A549 (cell line): Measurements from ENCODE around the gene PCBP3. TPM values are rescaled to one million over a fixed set of nuclear protein-coding genes. Genes with fewer than 3 reads are reported as not detected.

Experiments used
- ATAC-seq, 2 experiments: fragments of 200-7000 bp in 1 of 2; fragments of >200 bp in 1 of 2; cut with Nextera tagmentation in 1 of 2; cut with Tn5 transposase in 1 of 2; 3 replicates each; pipeline versions ENCODE4 v1.8.0 to v1.9.1; 2018 to 2020; ENCODE audit warnings: mild to moderate bottlenecking in 1 of 2, moderate library complexity in 1 of 2
- CTCF ChIA-PET: fragments of 300-600 bp; sonication (Branson Sonifier 250); formaldehyde crosslinking; extraction: SDS; loops from one replicate; lab custom pipeline; 2021; ENCODE audit warnings: antibody characterized with exemption, inconsistent platforms; lab: Yijun Ruan, JAX
- POLR2A ChIA-PET: fragments of 350-600 bp; formaldehyde crosslinking; extraction: SDS; loops from one replicate; lab custom pipeline; 2021; ENCODE audit warnings: antibody characterized with exemption, inconsistent platforms; lab: Yijun Ruan, JAX
- DNase-seq, 2 experiments: peaks; one replicate each; pipeline versions ENCODE4 v3.0.0 to v3.0.0-alpha.2; 2011 to 2016; ENCODE audit warnings: low read depth in 1 of 2, low spot score in 1 of 2
- FAIRE-seq: peaks from 2 replicates; lab custom pipeline; 2011; peaks lifted over from hg19 to GRCh38; lab: Jason Lieb, UNC
- H3K27ac ChIP-seq, 2 experiments: fragments of >200 bp; sonication (Bioruptor Twin); formaldehyde crosslinking; 3 replicates each; pipeline ENCODE4 v1.5.1; 2016 to 2017
- H3K4me1 ChIP-seq: fragments of >200 bp; sonication (Bioruptor Twin); formaldehyde crosslinking; 3 replicates; pipeline ENCODE4 v1.6.1; 2016
- H3K4me2 ChIP-seq: fragments of >200 bp; sonication (Bioruptor Twin); formaldehyde crosslinking; 3 replicates; pipeline ENCODE4 v1.6.1; 2016
- H3K4me3 ChIP-seq: fragments of >200 bp; sonication (Bioruptor Twin); formaldehyde crosslinking; 3 replicates; pipeline ENCODE4 v1.5.1; 2016
- H3K9me3 ChIP-seq: fragments of >200 bp; sonication (Bioruptor Twin); formaldehyde crosslinking; 3 replicates; pipeline ENCODE4 v1.6.1; 2016
- BHLHE40 ChIP-seq: IDR thresholded peaks from 2 replicates; pipeline ENCODE4 v1.6.1; 2012; ENCODE audit warnings: low read depth, low read length, inconsistent platforms
- CTCF ChIP-seq: fragments of >200 bp; sonication (Bioruptor Twin); formaldehyde crosslinking; IDR thresholded peaks from 3 replicates; pipeline ENCODE4 v1.5.1; 2016
- ELK1 ChIP-seq: fragments of 150-350 bp; IDR thresholded peaks from 2 replicates; pipeline ENCODE4 v1.6.1; 2014; ENCODE audit warnings: low read depth, mild to moderate bottlenecking, low read length
- EP300 ChIP-seq, 2 experiments: fragments of >200 bp; sonication (Bioruptor Twin); formaldehyde crosslinking; IDR thresholded peaks; 2 replicates in 1 of 2; 3 replicates in 1 of 2; pipeline ENCODE4 v1.6.1; 2016 to 2017
- FOXS1 ChIP-seq: fragments of 250-450 bp; sonication (Bioruptor Pico); IDR thresholded peaks from 2 replicates; pipeline ENCODE4 v1.5.0; 2020; ENCODE audit warnings: mild to moderate bottlenecking, moderate library complexity
- HOXB13 ChIP-seq: fragments of 250-450 bp; sonication (Bioruptor Pico); IDR thresholded peaks from 2 replicates; pipeline ENCODE4 v1.5.0; 2020; ENCODE audit warnings: low read depth, mild to moderate bottlenecking, moderate library complexity
- KDM5A ChIP-seq: fragments of 200-600 bp; sonication (generic); IDR thresholded peaks from 2 replicates; pipeline ENCODE4 v1.6.1; 2016; ENCODE audit warnings: antibody characterized with exemption, mild to moderate bottlenecking
- MAZ ChIP-seq: fragments of 150-350 bp; IDR thresholded peaks from 2 replicates; pipeline ENCODE4 v1.6.1; 2014; ENCODE audit warnings: antibody characterized with exemption, low read depth, low read length, borderline replicate concordance
- PBX3 ChIP-seq: IDR thresholded peaks from 2 replicates; pipeline ENCODE4 v1.6.1; 2012
- POLR2A ChIP-seq: IDR thresholded peaks from 2 replicates; pipeline ENCODE4 v1.6.1; 2012; ENCODE audit warnings: mild to moderate bottlenecking, low read length
- RAD21 ChIP-seq, 2 experiments: fragments of >200 bp in 1 of 2; sonication (Bioruptor Twin) in 1 of 2; formaldehyde crosslinking in 1 of 2; IDR thresholded peaks in 1 of 2; conservative IDR thresholded peaks in 1 of 2; 2 replicates in 1 of 2; 3 replicates in 1 of 2; pipeline ENCODE4 v1.6.1; 2012 to 2018; ENCODE audit warnings: inconsistent platforms in 1 of 2
- RARB ChIP-seq: fragments of 250-450 bp; sonication (Bioruptor Pico); IDR thresholded peaks from 2 replicates; pipeline ENCODE4 v1.8.0; 2021; ENCODE audit warnings: mild to moderate bottlenecking, moderate library complexity
- RNF2 ChIP-seq: fragments of 200-600 bp; sonication (generic); IDR thresholded peaks from 2 replicates; pipeline ENCODE4 v1.6.1; 2016; ENCODE audit warnings: low read depth, mild to moderate bottlenecking, antibody characterized with exemption, moderate library complexity, borderline replicate concordance
- SMC3 ChIP-seq: fragments of >200 bp; sonication (Bioruptor Twin); formaldehyde crosslinking; IDR thresholded peaks from 3 replicates; pipeline ENCODE4 v1.6.1; 2018; ENCODE audit warnings: inconsistent platforms
- SREBF2 ChIP-seq: fragments of 450-650 bp; IDR thresholded peaks from 2 replicates; pipeline ENCODE4 v1.6.1; 2014; ENCODE audit warnings: mild to moderate bottlenecking, moderate library complexity
- TFCP2L1 ChIP-seq: fragments of 250-450 bp; sonication (Bioruptor Pico); IDR thresholded peaks from 2 replicates; pipeline ENCODE4 v1.5.0; 2021; ENCODE audit warnings: mild to moderate bottlenecking
- ZFP36 ChIP-seq: fragments of 450-650 bp; IDR thresholded peaks from 2 replicates; pipeline ENCODE4 v1.6.1; 2014; ENCODE audit warnings: borderline replicate concordance; ENCODE audit not compliant: partially characterized antibody
- WGBS: methylation state at CpG from one replicate; pipeline ENCODE4 v1.1.6; 2017; ENCODE audit errors: missing lambda C conversion rate; 5-methylcytosine and 5-hydroxymethylcytosine counted together
- polyA plus RNA-seq, 4 experiments: library from polyadenylated mRNA; depleted of rRNA in 3 of 4; stranded (reverse); fragments of >200 nt; fragmentation: RNase III in 1 of 4; extraction: RNeasy Plus Mini Kit Qiagen cat#74134 plus additional on column Dnase treatment in 1 of 4; gene quantifications; 2 replicates in 3 of 4; 3 replicates in 1 of 4; pipeline ENCODE4 v1.2.3, GENCODE V29; 2011 to 2017

The PCBP3 gene
- polyA plus RNA-seq, 2 of the 4 experiments (the other 2 are of a cell fraction): 0.30 to 0.34 TPM

- no peak for TF ChIP-seq CTCF
- no peak for TF ChIP-seq ZFP36
- no peak for TF ChIP-seq RAD21 (conservative IDR thresholded peaks at IDR 0.05 in 1 of 2, IDR thresholded peaks at IDR 0.05 in 1 of 2)
- no peak for TF ChIP-seq SREBF2
- no peak for TF ChIP-seq TFCP2L1 (CRISPR knock-in tag)
- TF ChIP-seq EP300 (IDR thresholded peaks at IDR 0.05): no peak
These were observed 226.9 kb downstream of the PCBP3 start (continued) for GRCh38 chr21:45870421-45870820.

GRCh38 chr21:45870851-45871615 lies 227.5 kb downstream of the PCBP3 start:
- no peak overlapping the region for H3K4me3 ChIP-seq
- ATAC-seq (no peak), FAIRE-seq (no peak), DNase-seq (no peak)
- TF ChIP-seq KDM5A: no peak
- no peak for TF ChIP-seq MAZ
- no peak for TF ChIP-seq SMC3
- no peak for TF ChIP-seq BHLHE40
- TF ChIP-seq HOXB13: no peak
- no peak for TF ChIP-seq POLR2A
- no peak for TF ChIP-seq RARB
- ChIA-PET CTCF (no interaction called here), POLR2A (no interaction called here)
- H3K9me3 ChIP-seq: no peaks in the 10 kb centered on the region
- no peak overlapping the region for H3K27ac ChIP-seq
- 60% methylated on average over 3 of the region's 17 CpGs for WGBS
- no peak overlapping the region for H3K4me2 ChIP-seq
- no peaks in the 10 kb centered on the region for H3K4me1 ChIP-seq

- Histone ChIP-seq H3K9me3 (no peaks in the 10 kb centered on the region), H3K4me2 (no peak overlapping the region), H3K27ac (no peak overlapping the region), H3K4me1 (no peaks in the 10 kb centered on the region), H3K4me3 (no peak overlapping the region)
- FAIRE-seq (no peak), ATAC-seq (no peak), DNase-seq (no peak)
- ChIA-PET CTCF (no interaction called here), POLR2A (no interaction called here)
- TF ChIP-seq PBX3: no peak
- TF ChIP-seq RNF2: no peak
- no peak for TF ChIP-seq FOXS1
- 58% methylated on average over 10 of the region's 22 CpGs for WGBS
These were observed 228.2 kb downstream of the PCBP3 start for GRCh38 chr21:45871616-45872236.

GRCh38 chr21:45872471-45872870 lies 228.9 kb downstream of the PCBP3 start:
- DNase-seq: no peak
- ChIA-PET CTCF (no interaction called here), POLR2A (no interaction called here)
- Histone ChIP-seq H3K9me3 (no peaks in the 10 kb centered on the region), H3K4me2 (no peak overlapping the region), H3K27ac (no peak overlapping the region), H3K4me3 (no peak overlapping the region), H3K4me1 (no peaks in the 10 kb centered on the region)
- ATAC-seq: no peak
- WGBS: 53% methylated on average over 11 of the region's 11 CpGs
- TF ChIP-seq RAD21 (conservative IDR thresholded peaks at IDR 0.05 in 1 of 2, IDR thresholded peaks at IDR 0.05 in 1 of 2) (no peak), ELK1 (no peak)
- FAIRE-seq: no peak
